Peyer's patch (tissue), 4 donors: ENCODE results near the gene SLC24A4.

Experiments used
- CTCF ChIP-seq, 6 experiments: fragments of 450-650 bp in 4 of 6; fragments of 200-600 bp in 2 of 6; sonication (generic) in 1 of 6; IDR thresholded peaks; one replicate each; pipeline ENCODE4 v1.5.1; 2017 to 2019; ENCODE audit warnings: antibody characterized with exemption in 6 of 6, mild to moderate bottlenecking in 3 of 6, moderate library complexity in 1 of 6
- POLR2A ChIP-seq, 2 donors: fragments of 450-650 bp; IDR thresholded peaks; one replicate each; pipeline ENCODE4 v1.5.1; 2017; ENCODE audit warnings: antibody characterized with exemption in 2 of 2, mild to moderate bottlenecking in 2 of 2, moderate library complexity in 2 of 2

GRCh38 chr14:92385561-92385960 is 62.6 kb downstream of the SLC24A4 start:
- TF ChIP-seq CTCF (IDR thresholded peaks at IDR 0.05) (no peak), POLR2A (IDR thresholded peaks at IDR 0.05) (no peak)
